Measurements from ENCODE around the gene TEN1.

DNA sequence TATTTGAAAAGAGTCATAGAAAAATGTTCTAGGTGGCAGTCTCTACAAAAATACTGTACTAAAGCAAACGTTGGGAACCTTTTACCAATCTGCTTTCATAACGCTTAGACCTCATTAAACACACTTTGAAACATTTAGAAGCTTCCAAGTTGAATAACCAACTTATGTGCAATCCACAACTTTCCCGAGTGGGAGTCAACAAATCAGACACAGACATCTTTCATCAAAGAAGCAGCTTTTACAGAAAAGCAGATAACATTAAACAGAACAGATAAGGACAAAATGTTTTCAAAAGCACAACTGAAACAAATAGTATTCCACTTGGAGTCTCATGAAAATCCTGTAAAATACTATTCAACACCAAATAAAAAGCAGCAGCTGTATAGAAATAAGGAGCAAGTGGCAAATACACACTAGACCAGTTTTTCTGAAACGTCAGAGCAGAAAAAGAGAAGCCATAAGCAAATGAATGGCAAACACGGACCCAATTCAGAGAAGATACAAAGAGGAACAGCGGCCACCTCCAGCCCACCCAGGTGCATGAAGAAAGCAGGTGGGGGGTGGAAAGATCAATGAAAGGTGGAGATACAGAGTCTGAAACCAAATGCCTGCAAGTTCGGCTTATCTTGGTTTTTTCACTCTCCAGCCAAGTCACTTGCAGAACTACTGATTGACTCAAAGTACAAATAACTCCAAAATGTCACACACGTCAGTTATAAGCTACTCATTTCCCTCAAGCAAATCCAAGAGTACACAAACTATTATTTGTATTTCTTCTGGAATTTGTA, 19.8 kb upstream of the TEN1 start:
- TF ChIP-seq CTCF (IDR thresholded peaks at IDR 0.05; ENCODE audit: insufficient read depth, low read length, poor library complexity, severe bottlenecking) (no peak), EZH2phosphoT487 (conservative IDR thresholded peaks at IDR 0.05; ENCODE audit: low read length) (no peak)

Data from SU-DHL-6 (cell line).